LNCAP (cell line): ENCODE data around the gene RHBDD3.

ENCODE experiments used
- CTCF ChIP-seq: fragments of 450-650 bp; IDR thresholded peaks from 2 replicates; pipeline ENCODE4 v1.5.1; 2017; ENCODE audit warnings: mild to moderate bottlenecking

RHBDD3 gene

DNA sequence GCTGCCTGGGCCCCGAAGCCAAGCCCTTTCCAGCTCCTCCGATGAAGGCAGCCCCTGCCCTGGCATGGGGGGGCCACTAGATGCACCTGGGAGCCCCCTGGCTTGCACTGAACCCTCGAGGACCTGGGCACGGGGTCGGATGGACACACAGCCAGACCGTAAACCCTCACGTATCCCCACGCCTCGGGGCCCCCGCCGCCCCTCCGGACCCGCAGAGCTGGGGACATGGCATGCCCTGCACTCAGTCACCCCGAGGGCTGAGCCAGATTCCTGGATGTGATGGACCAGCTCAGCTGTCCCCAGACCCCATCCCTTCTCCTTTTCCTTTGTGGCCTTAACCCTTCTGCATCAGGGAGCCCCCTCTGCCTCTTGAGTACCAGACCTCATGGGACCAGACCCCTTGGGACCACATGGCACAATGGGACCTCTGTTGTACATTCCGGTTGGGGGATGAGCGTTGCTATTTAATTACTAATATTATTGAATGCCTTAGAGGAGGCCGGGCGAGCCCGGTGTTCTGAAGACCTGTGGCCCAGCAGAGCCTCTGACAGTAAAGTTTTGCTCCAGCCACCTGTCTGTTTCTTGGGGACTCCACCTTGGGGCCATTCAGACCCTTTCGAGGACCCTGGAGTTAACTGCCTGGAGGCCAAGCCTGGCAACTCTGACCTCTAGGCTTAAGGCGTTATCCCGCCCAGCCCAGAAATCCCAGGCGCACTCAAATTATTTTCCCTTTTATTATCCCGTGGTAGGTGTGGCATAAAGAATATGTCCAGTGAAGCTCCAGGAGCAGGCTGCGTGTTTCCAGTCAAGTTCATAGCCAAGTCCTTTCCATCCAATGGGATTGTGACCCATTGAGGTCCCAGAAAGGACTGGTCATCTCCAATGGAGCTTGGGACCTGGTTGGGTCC is 44.7 kb upstream of the RHBDD3 start:
- no peak for TF ChIP-seq CTCF

GRCh38 chr22:29311464-29312217 is 43.9 kb upstream of the RHBDD3 start:
- TF ChIP-seq CTCF = no peak

DNA sequence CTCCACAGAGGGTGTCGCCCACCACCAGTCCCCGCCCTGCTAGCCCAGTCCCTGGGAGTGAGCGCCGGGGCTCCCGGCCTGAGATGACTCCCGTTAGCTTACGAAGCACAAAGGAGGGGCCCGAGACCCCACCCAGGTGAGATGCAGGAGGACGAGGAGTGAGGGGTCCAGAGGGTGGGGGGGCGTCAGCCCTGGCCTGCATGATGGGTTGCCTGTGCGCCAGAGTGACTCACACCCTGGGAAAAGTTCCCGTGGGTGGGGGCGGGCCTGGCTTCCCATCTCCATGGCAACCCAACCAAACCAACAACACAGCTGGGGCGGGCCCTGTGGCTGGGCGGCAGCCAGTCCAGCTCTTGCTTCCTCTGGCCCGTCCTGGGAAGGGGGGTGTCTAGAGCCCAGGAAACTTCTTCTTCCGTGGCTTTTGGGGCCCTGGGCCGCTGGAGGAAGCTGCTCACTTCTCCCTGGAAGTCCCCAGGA is 43.1 kb upstream of the RHBDD3 start:
- no peak for TF ChIP-seq CTCF

- no peak for TF ChIP-seq CTCF
Measured at GRCh38 chr22:29310065-29310862, 42.5 kb upstream of the RHBDD3 start.

DNA sequence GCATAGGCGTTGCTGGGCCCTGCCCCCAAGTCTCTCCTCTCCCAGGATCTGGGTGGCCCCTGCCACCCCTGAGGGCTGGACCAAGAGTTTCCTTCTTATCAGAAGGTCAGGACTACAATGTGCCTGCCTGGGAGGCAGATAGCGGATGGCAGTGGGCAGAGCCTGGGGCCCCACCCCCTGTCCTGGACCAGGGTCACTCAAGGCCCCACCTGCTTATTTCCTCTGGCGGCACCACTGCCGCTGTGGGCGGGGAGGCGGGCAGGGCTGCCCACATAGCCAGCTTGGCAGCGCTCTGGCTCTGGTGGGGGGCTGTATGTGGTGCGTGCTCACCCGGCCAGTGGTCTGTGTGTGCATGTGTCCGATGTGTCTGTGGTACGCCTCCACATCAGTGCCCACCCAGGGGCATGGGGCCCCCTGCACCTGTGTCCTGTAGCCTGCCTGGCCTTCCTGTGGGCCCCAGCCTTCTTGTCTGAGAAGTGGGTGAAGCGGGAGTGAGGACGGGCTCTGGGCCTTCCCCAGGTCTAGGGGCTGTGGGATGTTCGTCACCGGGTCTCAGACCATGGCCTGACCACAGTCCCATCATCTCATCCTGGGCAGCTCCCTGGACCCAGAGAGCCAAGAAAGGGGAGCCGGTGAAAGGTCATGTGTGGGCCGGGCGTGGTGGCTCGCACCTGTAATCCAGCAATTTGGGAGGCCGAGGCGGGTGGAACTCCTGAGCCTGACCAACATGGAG is 41.7 kb upstream of the RHBDD3 start:
- TF ChIP-seq CTCF = no peak

DNA sequence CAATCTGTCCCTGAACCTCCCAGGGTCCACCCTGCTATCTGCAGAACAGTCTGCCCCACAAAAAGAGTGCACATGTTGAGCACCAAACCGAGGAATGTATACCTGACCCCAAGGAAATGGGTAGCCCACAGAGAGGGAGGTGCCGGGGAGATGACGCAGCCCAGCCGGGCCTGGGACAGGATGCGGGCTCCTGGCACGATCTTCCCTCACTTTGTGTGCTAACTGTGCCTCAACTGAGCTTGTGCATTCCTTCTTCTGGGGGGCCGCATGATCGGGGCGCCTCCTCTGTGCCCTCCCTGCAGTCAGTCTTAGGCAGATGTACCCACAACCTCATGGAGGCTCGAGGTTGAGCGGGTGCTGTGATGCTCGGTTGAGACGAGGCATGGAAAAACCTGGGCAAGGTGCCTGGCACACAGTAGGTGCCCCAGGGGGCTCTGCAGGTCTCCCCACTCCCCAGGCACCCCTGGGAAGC is 41.0 kb upstream of the RHBDD3 start:
- TF ChIP-seq CTCF = no peak
